ENCODE measurements around the gene LILRB2.

- TF ChIP-seq CTCF (conservative IDR thresholded peaks at IDR 0.05; ENCODE audit: low read depth in 2 of 2) (no peak), POLR2AphosphoS5 (IDR thresholded peaks at IDR 0.05; ENCODE audit: low read depth) (no peak), EZH2 (IDR thresholded peaks at IDR 0.05; ENCODE audit: low read depth, unreplicated experiment) (no peak), CREB1 (CRISPR knock-in tag; IDR thresholded peaks at IDR 0.05; ENCODE audit: low read depth) (no peak), ZNF114 (CRISPR knock-in tag; IDR thresholded peaks at IDR 0.05) (no peak)
These were observed 18.4 kb downstream of the LILRB2 start for GRCh38 chr19:54262470-54262869.

Data from GM23338 (cell line).